Measurements from ENCODE around the gene ACTR3. TPM values are rescaled to one million over a fixed set of nuclear protein-coding genes. Genes with fewer than 3 reads are reported as not detected.

ACTR3 gene
- total and polyA plus RNA-seq, 9 donors = 85.9 to 148 (median 116) TPM

DNA sequence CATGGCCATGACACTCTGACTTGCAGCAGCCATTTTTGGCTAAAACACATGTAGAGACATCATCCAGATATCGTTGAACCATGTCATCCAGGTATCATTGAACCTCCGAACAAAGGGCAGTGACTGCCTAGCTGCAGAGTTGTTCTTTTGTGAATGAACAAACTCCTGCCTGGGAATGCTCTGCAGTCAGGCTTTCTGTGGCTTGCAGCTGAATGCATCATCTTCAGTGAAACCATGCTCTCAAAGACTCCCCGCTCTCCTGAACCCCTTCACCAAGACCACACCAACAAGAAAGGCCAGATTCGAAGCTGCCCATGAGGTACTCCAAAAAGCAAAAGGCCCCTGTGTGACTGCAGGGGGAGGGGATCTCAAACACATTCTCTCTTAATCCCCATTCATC is 118.8 kb downstream of the ACTR3 start:
- Histone ChIP-seq H3K27ac (ENCODE audit: low read length) (peak overlapping the region; percentile 73), H3K27me3 (ENCODE audit: control insufficient read depth, insufficient read depth, low read length) (no peaks in the 10 kb centered on the region), H3K4me1 (ENCODE audit: control insufficient read depth, insufficient read depth, low read length) (peaks cover 12% of the 10 kb centered on the region), H3K36me3 (ENCODE audit: control insufficient read depth, insufficient read depth, low read length) (no peaks in the 10 kb centered on the region), H3K4me3 (ENCODE audit: low read length) (no peak overlapping the region), H3K9me3 (replicated peaks; ENCODE audit: control insufficient read depth, low read depth, low read length) (no peaks in the 10 kb centered on the region)
- 75% methylated on average over 2 of the region's 4 CpGs for WGBS (ENCODE audit: insufficient coverage)
- DNase-seq = no peak

DNA sequence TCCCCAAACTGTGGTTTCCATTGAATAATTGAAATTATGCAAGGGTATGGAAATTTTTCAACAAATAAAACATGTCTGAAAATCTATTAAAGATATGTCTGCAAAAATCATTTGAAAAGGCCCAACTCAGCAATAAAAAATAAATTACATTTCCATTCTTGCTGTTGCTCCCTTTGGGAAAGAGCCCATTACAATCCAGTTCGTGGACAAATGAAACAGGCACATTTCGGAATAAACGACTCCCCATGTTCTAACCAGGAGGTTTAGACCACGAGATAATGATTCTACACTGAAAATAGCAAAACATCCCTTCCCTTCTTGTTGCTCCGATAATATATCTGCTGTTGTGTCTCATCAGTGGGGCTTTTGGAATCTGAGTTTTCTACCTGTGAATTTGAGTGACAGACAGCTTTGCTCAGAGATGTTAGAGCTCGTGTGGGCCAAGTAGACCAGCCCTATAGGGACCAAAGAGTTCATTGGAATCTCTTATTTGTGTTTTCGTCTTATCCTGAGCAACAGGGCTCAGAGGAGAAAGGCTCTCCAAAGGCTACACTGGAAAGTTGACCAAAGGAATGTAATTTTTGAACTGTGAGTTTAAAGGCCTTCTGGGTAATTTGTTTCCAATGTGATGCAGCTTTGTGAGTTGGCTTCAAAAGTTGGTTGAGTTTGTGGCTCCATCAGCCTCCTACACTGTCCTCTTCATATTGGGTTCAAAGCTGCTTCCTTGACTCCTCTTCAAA is 119.5 kb downstream of the ACTR3 start:
- no peak overlapping the region for H3K4me3 ChIP-seq (ENCODE audit: low read length)
- no peaks in the 10 kb centered on the region for H3K36me3 ChIP-seq (ENCODE audit: control insufficient read depth, insufficient read depth, low read length)
- H3K27me3 ChIP-seq (ENCODE audit: control insufficient read depth, insufficient read depth, low read length) = no peaks in the 10 kb centered on the region
- H3K9me3 ChIP-seq (replicated peaks; ENCODE audit: control insufficient read depth, low read depth, low read length) = no peaks in the 10 kb centered on the region
- DNase-seq = peak; percentile 91
- peak overlapping the region; percentile 36 for H3K27ac ChIP-seq (ENCODE audit: low read length)
- H3K4me1 ChIP-seq (ENCODE audit: control insufficient read depth, insufficient read depth, low read length) = peaks cover 12% of the 10 kb centered on the region
- WGBS (ENCODE audit: insufficient coverage) = 25% methylated on average over 4 of the region's 7 CpGs

DNA sequence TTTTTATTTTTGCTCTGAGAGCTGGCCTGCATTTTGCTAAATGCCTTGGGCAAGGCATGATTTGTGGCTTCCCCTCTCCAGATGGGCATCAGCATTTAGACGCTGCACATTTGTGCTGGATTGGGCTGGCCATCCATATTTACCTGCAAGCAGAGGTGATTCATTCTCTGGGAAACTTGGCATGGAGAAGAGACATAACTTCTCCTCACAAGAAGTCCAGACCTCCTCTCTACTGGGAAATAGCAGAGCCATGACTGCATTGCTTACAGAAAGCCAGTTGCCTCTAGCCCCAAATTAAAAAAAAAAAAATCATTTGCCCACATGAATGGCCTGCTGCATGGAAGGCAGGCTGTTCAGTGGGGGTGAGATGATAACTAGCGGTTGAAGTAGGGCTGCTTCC is 120.1 kb downstream of the ACTR3 start:
- Histone ChIP-seq H3K9me3 (replicated peaks; ENCODE audit: control insufficient read depth, low read depth, low read length) (no peaks in the 10 kb centered on the region), H3K4me1 (ENCODE audit: control insufficient read depth, insufficient read depth, low read length) (peaks cover 12% of the 10 kb centered on the region), H3K36me3 (ENCODE audit: control insufficient read depth, insufficient read depth, low read length) (no peaks in the 10 kb centered on the region), H3K27me3 (ENCODE audit: control insufficient read depth, insufficient read depth, low read length) (no peaks in the 10 kb centered on the region), H3K4me3 (ENCODE audit: low read length) (no peak overlapping the region), H3K27ac (ENCODE audit: low read length) (peak overlapping the region; percentile 36)
- no peak for DNase-seq
- WGBS (ENCODE audit: insufficient coverage) = no CpG with 5 or more reads among the region's 2 CpGs

DNA sequence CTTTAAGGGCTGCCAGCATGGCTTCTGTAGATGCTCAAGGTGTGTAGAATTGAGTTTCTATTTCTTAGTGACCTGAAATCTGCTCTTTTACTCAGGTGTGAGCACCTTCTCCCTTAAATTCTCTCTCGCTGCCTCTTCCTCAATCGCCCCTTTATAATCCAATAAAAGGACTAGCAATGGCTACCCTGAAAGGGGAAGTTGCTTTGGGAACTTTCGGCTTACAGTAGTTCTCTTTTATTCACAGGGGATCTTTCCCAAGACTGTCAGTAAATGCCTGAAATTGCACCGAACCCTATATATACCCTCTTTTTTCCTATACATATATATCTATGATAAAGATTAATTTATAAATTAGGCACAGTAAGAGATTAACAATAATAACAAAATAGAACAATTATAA is 121.8 kb downstream of the ACTR3 start:
- H3K27me3 ChIP-seq (ENCODE audit: control insufficient read depth, insufficient read depth, low read length) = no peaks in the 10 kb centered on the region
- H3K4me3 ChIP-seq (ENCODE audit: low read length) = no peak overlapping the region
- peaks cover 12% of the 10 kb centered on the region for H3K4me1 ChIP-seq (ENCODE audit: control insufficient read depth, insufficient read depth, low read length)
- H3K27ac ChIP-seq (ENCODE audit: low read length) = no peak overlapping the region
- WGBS (ENCODE audit: insufficient coverage) = no CpG with 5 or more reads among the region's 4 CpGs
- no peaks in the 10 kb centered on the region for H3K36me3 ChIP-seq (ENCODE audit: control insufficient read depth, insufficient read depth, low read length)
- H3K9me3 ChIP-seq (replicated peaks; ENCODE audit: control insufficient read depth, low read depth, low read length) = no peaks in the 10 kb centered on the region
- DNase-seq = no peak

Other genes starting within 250 kb of the ACTR3 start
- 72.3 TPM for gene SLC35F5, start 133.4 kb upstream of the ACTR3 start, total RNA-seq
- gene SLC35F5, start 133.4 kb upstream of the ACTR3 start, polyA plus RNA-seq (ENCODE audit: insufficient read depth in 1 of 8, insufficient read length in 8 of 8, low replicate concordance in 1 of 8) = 10 to 100 TPM; 47.6 to 61.9 (median 54.3) TPM